SK-N-MC (cell line): ENCODE results near the gene POM121L2.
A peak's percentile ranks its signal among the peaks of the same experiment; 100 is the strongest.

Source experiments
- DNase-seq: peaks from one replicate; pipeline ENCODE4 v3.0.0-alpha.2; 2011; ENCODE audit warnings: low read depth, low spot score
- H3K27ac ChIP-seq: fragments of 200-600 bp; sonication (generic); 2 replicates; pipeline ENCODE4 v1.5.1; 2016; ENCODE audit warnings: mixed run types
- H3K36me3 ChIP-seq: fragments of 200-600 bp; sonication (generic); 2 replicates; pipeline ENCODE4 v1.6.1; 2017; ENCODE audit warnings: antibody characterized with exemption, low read length, mixed read lengths; ENCODE audit not compliant: insufficient read depth
- H3K4me3 ChIP-seq: fragments of 200-600 bp; sonication (generic); 2 replicates; pipeline ENCODE4 v1.5.1; 2016
- H3K9ac ChIP-seq: fragments of 200-600 bp; sonication (generic); 2 replicates; pipeline ENCODE4 v1.8.0; 2017; ENCODE audit warnings: mixed run types, mixed read lengths; ENCODE audit not compliant: insufficient read length
- H3K9me3 ChIP-seq: fragments of 200-600 bp; sonication (generic); 2 replicates; pipeline ENCODE4 v1.6.1; 2017; ENCODE audit warnings: low read depth, mild to moderate bottlenecking, antibody characterized with exemption, low read length, moderate library complexity, mixed read lengths
- EZH2 ChIP-seq: fragments of 200-600 bp; sonication (generic); IDR thresholded peaks from one replicate; pipeline ENCODE4 v1.6.1; 2017; ENCODE audit warnings: antibody characterized with exemption
- FOXP2 ChIP-seq: optimal IDR thresholded peaks from 2 replicates; pipeline ENCODE3; 2011; ENCODE audit warnings: mild to moderate bottlenecking, moderate library complexity; ENCODE audit not compliant: insufficient read depth; ENCODE audit errors: extremely low read length, control extremely low read depth
- POLR2AphosphoS5 ChIP-seq: IDR thresholded peaks from 2 replicates; pipeline ENCODE4 v1.6.1; 2012; ENCODE audit warnings: mild to moderate bottlenecking, low read depth, low read length, borderline replicate concordance

The POM121L2 gene

GRCh38 chr6:27295301-27296079, 16.6 kb downstream of the POM121L2 start:
- Histone ChIP-seq H3K27ac (no peak overlapping the region; the same call in 1 of the 2 replicates), H3K9me3 (no peaks in the 10 kb centered on the region), H3K36me3 (no peaks in the 10 kb centered on the region), H3K4me3 (peak overlapping the region; percentile 97), H3K9ac (no peak overlapping the region)
- DNase-seq = peak; percentile 87
- no peak for TF ChIP-seq FOXP2
- TF ChIP-seq POLR2AphosphoS5 = no peak
- TF ChIP-seq EZH2 = no peak

GRCh38 chr6:27294409-27294808, 17.7 kb downstream of the POM121L2 start:
- TF ChIP-seq EZH2 = no peak
- no peak for TF ChIP-seq POLR2AphosphoS5
- TF ChIP-seq FOXP2 = no peak
- no peak for DNase-seq
- H3K4me3 ChIP-seq = no peak overlapping the region
- no peak overlapping the region for H3K27ac ChIP-seq
- no peak overlapping the region for H3K9ac ChIP-seq
- no peaks in the 10 kb centered on the region for H3K9me3 ChIP-seq
- H3K36me3 ChIP-seq = no peaks in the 10 kb centered on the region

DNA sequence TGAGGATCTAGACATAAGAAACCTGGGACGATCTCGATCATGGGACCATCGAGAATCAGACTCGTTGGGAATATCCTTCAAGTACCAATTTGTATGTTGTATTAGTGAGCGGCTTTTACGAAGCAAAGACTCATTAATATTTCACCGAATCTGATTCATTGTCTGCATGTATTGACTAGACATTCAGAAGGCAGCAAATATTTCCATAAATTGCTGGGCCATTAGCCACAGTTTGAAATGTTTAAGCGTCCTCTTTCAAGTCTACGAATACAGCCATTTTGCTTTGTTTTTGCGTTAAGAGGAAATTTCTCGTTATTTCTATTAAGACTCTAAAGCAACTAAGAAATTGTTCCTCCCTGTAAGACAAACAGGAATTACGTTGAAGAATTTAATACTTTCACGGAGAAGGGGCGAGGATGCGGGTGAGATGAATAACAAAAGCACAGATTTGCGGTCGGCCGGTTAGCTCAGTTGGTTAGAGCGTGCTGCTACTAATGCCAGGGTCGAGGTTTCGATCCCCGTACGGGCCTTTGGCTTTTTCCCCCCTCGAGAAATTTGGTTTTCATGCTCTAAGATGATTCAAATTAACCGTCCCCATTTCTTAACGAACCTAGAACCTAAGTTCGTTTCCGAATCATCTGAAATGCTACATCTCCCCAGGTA, 18.5 kb downstream of the POM121L2 start:
- H3K36me3 ChIP-seq = no peaks in the 10 kb centered on the region
- no peak overlapping the region for H3K9ac ChIP-seq
- no peak overlapping the region for H3K4me3 ChIP-seq
- no peak overlapping the region for H3K27ac ChIP-seq
- DNase-seq = no peak
- TF ChIP-seq EZH2 (no peak), POLR2AphosphoS5 (no peak), FOXP2 (no peak)
- no peaks in the 10 kb centered on the region for H3K9me3 ChIP-seq

GRCh38 chr6:27290850-27291208, 21.2 kb downstream of the POM121L2 start:
- TF ChIP-seq EZH2 (no peak), FOXP2 (no peak), POLR2AphosphoS5 (no peak)
- Histone ChIP-seq H3K9ac (no peak overlapping the region), H3K9me3 (no peaks in the 10 kb centered on the region), H3K4me3 (no peak overlapping the region), H3K36me3 (no peaks in the 10 kb centered on the region), H3K27ac (no peak overlapping the region)
- DNase-seq = no peak

DNA sequence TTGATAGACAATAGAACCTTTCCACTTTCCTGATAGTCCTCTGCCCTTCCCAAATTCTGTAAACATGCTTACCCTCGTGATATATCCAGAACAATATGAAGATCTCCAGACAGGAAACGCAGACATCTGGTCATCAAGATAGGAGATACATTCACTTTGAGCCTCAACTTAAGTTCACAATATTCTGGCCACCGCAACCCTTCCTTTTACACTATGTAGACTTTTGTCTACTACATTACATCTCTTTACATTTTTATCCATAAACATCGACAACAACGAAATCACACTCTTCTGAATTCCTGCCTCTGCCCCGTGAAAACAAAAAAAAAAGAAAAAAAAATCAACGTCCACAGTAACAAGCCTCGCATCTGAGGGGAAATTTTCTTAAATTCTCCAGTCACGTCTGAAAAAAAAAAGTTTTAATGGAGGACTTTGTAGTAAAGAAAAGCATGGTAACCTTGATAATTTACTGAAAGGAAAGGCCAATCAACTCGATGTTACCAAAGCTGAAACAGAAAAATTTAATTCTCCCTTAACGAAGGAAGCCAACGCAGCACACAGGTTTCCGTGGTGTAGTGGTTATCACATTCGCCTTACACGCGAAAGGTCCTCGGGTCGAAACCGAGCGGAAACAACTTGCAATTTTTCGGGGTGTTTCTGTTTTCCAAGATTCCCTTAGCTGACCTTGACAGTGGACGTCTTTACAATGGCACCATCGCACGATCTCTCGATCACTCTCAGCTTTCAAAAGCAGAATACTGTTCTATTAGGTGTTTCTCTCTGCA, 21.8 kb downstream of the POM121L2 start:
- no peak overlapping the region for H3K4me3 ChIP-seq

DNA sequence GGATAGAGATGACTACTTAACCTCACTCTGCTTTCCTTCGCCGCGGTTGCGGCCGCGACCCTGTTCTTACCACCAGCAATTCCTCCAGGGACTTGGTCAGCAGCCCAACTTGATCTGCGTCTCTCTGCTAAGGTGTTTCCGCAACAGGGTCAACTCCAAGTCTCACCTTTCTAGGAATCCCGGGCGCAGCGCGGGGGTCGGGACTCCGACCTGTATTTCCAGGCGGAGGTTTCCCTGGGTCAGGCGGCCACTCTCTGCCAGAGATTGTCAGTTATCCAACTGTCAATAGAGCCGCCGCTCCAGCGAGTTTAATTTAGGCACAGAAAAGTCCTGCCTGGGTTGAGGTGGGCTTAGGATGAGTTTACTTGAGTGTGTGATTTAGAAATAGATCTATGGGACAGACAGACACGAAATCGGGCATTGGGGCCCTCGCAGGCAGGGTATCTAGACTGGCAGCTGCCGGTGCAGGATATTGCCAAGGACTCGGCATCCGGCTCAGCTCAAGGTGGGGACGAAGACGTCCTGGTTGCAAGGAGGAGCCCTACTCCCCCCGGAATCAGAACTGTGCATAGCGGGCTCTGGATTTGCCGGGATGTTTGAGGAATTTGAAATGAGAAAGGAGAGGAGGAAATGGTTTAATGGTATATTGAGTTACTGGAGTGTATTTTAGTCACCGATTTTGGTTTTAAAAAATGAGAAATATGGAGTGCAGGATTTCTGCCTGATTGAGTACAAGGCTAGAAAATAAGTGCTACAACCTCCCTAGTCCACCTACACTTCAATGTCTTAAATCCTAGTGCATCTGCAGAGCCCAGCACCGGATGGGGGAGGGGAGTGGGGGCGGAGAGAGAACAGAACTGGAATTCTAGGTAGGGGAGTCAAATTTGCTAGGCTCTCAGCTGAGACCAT, 23.7 kb downstream of the POM121L2 start:
- no peaks in the 10 kb centered on the region for H3K9me3 ChIP-seq
- no peak for DNase-seq
- TF ChIP-seq FOXP2 (no peak), EZH2 (no peak), POLR2AphosphoS5 (no peak)
- H3K36me3 ChIP-seq = no peaks in the 10 kb centered on the region
- H3K4me3 ChIP-seq = peak overlapping the region; percentile 75
- no peak overlapping the region for H3K27ac ChIP-seq
- peak overlapping the region; percentile 63 for H3K9ac ChIP-seq

More for the DNA sequence above, 21.8 kb downstream of the POM121L2 start:
- no peak for DNase-seq
- TF ChIP-seq FOXP2 = no peak
- TF ChIP-seq POLR2AphosphoS5 = no peak
- TF ChIP-seq EZH2 = no peak
- no peaks in the 10 kb centered on the region for H3K36me3 ChIP-seq
- no peak overlapping the region for H3K27ac ChIP-seq
- no peak overlapping the region for H3K9ac ChIP-seq
- H3K9me3 ChIP-seq = no peaks in the 10 kb centered on the region

DNA sequence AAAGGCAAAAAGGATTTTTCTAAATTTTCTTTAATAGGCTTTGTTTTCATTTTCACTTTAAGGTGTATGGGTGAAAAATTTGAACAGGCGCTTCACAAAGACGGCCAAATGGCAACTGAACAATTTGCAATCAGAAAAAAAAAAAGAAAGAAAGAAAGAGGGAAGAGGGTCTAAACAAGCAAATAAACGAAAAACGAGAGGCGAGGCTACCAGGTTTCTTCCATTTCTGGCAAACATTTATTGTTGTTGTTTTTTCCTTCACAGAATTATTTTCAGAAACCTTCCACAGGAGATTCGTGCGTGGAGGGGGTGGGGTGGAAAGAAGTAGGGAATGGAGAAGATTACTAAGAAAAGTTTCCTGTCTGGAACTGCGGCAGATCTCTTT, 24.3 kb downstream of the POM121L2 start:
- H3K27ac ChIP-seq = no peak overlapping the region
- no peaks in the 10 kb centered on the region for H3K9me3 ChIP-seq
- TF ChIP-seq POLR2AphosphoS5 (no peak), EZH2 (no peak), FOXP2 (no peak)
- H3K9ac ChIP-seq = no peak overlapping the region
- H3K36me3 ChIP-seq = no peaks in the 10 kb centered on the region
- DNase-seq = no peak
- peak overlapping the region; percentile 75 for H3K4me3 ChIP-seq
